Natural killer cell treated with Interleukin-12 subunit alpha and Interleukin-12 subunit beta and Interleukin-15 and Interleukin-18, amount 100 ng/mL, for 72 hours (primary cell): ENCODE measurements around the gene STAB2. TPM values are rescaled to one million over a fixed set of nuclear protein-coding genes. Genes with fewer than 3 reads are reported as not detected.
A peak's percentile ranks its signal among the peaks of the same experiment; 100 is the strongest.

ENCODE experiments used
- ATAC-seq, 2 donors: fragments of 150-1000 bp; cut with Tn5 transposase in 1 of 2; sonication (Bioruptor Pico), chemical (Tn5 transposase) in 1 of 2; 2 replicates each; pipeline ENCODE4 v1.10.0; 2021
- DNase-seq: peaks from one replicate; pipeline ENCODE4 v3.0.0; 2022; ENCODE audit warnings: low spot score
- H3K27ac Mint-ChIP-seq, 2 donors: 1 replicate in 1 of 2; 2 replicates in 1 of 2; pipeline ENCODE4 v1.8.0; 2022; ENCODE audit warnings: mixed read lengths in 2 of 2, mild to moderate bottlenecking in 1 of 2, moderate library complexity in 1 of 2
- H3K27me3 Mint-ChIP-seq, 2 donors: 1 replicate in 1 of 2; 2 replicates in 1 of 2; pipeline ENCODE4 v1.8.0; 2022; ENCODE audit warnings: mixed read lengths in 2 of 2
- H3K36me3 Mint-ChIP-seq: one replicate; pipeline ENCODE4 v1.8.0; 2022; ENCODE audit warnings: mixed read lengths
- H3K4me1 Mint-ChIP-seq, 2 donors: 1 replicate in 1 of 2; 2 replicates in 1 of 2; pipeline ENCODE4 v1.8.0; 2022; ENCODE audit warnings: low read depth in 2 of 2, mixed read lengths in 2 of 2, mild to moderate bottlenecking in 1 of 2
- H3K4me3 Mint-ChIP-seq: one replicate; pipeline ENCODE4 v1.8.0; 2022; ENCODE audit warnings: mixed read lengths
- H3K9me3 Mint-ChIP-seq: 2 replicates; pipeline ENCODE4 v1.8.0; 2022; ENCODE audit warnings: mixed read lengths
- total RNA-seq, 2 donors: library from RNA; stranded (reverse); gene quantifications; one replicate each; pipeline ENCODE4 v1.2.3, GENCODE V29; 2022

Gene STAB2
- total RNA-seq, 2 donors from 2014 or later: not detected

DNA sequence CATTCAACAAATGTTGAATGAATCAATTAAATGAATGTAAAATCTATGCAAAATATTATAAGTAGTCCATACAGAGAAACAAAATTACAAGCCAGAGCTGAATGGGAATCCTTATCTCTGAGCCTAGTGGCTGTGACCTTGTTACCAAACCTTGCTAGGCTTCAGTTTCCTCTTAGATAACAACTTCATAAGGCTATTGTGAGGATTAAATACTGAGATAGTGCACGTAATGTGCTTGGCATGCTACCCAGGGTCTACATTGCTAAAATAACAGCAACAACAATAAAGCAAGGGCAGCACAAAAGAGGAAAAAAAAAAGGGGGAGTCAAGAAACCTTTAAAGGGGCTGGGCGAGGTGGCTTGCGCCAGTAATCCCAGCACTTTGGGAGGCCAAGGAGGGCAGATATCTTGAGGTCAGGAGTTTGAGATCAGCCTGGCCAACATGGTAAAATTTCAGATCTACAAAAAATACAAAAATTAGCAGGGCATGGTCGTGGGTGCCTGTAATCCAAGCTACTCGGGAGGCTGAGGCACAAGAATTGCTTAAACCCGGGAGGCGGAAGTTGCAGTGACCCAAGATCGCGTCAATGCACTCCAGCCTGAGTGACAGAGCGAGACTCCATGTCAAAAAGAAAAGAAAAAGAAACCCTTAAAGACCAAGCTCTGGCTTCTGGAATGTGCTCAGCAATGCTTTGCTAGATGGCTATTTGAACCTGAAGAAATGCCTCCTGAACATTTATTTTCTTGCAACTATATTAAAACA, 14.1 kb downstream of the STAB2 start:
- no peak overlapping the region for H3K27ac Mint-ChIP-seq
- peaks cover 0 to 4% of the 10 kb centered on the region in 2 donors for H3K27me3 Mint-ChIP-seq
- no peaks in the 10 kb centered on the region for H3K9me3 Mint-ChIP-seq
- H3K4me1 Mint-ChIP-seq: no peaks in the 10 kb centered on the region
- H3K36me3 Mint-ChIP-seq: no peaks in the 10 kb centered on the region
- H3K4me3 Mint-ChIP-seq: no peak overlapping the region
- ATAC-seq (no peak), DNase-seq (no peak)

GRCh38 chr12:103620395-103620794, 33.3 kb downstream of the STAB2 start:
- no peak for DNase-seq
- peaks cover 3% of the 10 kb centered on the region for H3K9me3 Mint-ChIP-seq
- ATAC-seq: no peak
- H3K27me3 Mint-ChIP-seq: peaks cover 5 to 8% of the 10 kb centered on the region in 2 donors
- no peak overlapping the region for H3K27ac Mint-ChIP-seq
- no peak overlapping the region for H3K4me3 Mint-ChIP-seq
- H3K36me3 Mint-ChIP-seq: no peaks in the 10 kb centered on the region
- no peaks in the 10 kb centered on the region for H3K4me1 Mint-ChIP-seq

- H3K36me3 Mint-ChIP-seq: no peaks in the 10 kb centered on the region
- no peak overlapping the region for H3K27ac Mint-ChIP-seq
- no peaks in the 10 kb centered on the region for H3K9me3 Mint-ChIP-seq
- no peaks in the 10 kb centered on the region for H3K4me1 Mint-ChIP-seq
- no peak overlapping the region for H3K4me3 Mint-ChIP-seq
- ATAC-seq (no peak), DNase-seq (no peak)
- H3K27me3 Mint-ChIP-seq: peaks cover 0 to 3% of the 10 kb centered on the region in 2 donors
Observed at GRCh38 chr12:103623716-103624115, 36.6 kb downstream of the STAB2 start.

DNA sequence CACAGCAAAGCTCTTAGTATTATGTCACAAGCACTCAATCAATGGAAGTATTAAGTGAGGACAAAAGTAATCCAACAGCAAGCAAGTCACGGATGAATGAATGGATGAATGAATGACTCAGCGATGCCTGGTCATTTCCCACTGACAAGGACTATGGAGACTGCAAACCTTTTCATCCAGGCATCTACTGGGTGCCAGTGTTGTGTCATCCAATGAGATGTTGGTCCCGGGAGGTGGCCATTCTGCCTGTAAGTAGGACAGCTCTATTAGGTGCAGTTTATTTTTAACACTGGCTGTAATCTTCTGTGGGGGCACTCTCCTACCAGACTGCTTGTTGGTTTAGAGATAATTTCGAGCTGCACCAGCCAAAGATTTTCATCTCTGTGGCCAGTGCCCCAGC, 39.4 kb downstream of the STAB2 start:
- no peaks in the 10 kb centered on the region for H3K36me3 Mint-ChIP-seq
- H3K27me3 Mint-ChIP-seq: peaks cover 0 to 12% of the 10 kb centered on the region in 2 donors
- H3K27ac Mint-ChIP-seq: no peak overlapping the region
- no peaks in the 10 kb centered on the region for H3K9me3 Mint-ChIP-seq
- no peak overlapping the region for H3K4me3 Mint-ChIP-seq
- no peaks in the 10 kb centered on the region for H3K4me1 Mint-ChIP-seq
- DNase-seq (no peak), ATAC-seq (no peak)

DNA sequence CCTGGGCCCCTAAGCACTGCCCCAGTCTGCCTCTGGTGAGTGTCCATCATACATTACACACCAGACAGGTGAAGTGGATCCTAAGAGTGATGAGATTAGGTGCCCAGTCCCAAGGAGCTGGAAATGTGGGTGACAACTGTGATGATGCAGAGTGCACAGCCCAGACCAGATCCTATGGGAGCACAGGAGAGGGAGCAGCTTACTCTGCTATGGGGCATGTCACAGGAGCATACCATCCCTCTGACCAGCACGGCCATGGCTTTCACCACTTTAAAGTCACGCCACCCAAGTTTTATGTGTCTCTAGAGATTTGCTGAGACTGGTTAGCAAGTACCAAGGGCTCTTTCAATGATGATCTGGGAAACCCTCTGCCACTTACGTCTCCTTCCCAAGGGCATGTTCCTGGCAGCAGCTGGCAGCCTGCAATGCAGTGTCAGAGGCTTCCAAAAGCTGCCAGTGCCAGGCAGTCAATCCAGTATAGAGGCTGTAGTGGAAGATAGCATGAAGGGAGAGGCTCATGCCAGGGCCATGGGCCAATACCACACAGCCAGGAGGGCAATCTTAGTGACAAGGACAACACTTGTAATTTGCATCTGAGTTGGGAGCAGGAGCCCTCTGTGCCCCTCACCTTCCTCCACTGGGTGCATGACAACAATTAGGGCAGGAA, 40.2 kb downstream of the STAB2 start:
- Mint-ChIP-seq H3K36me3 (no peaks in the 10 kb centered on the region), H3K9me3 (no peaks in the 10 kb centered on the region), H3K27me3 (peaks cover 0 to 19% of the 10 kb centered on the region in 2 donors), H3K27ac (no peak overlapping the region), H3K4me1 (no peaks in the 10 kb centered on the region), H3K4me3 (no peak overlapping the region)
- peak; percentile 14 to 17 for ATAC-seq
- no peak for DNase-seq

DNA sequence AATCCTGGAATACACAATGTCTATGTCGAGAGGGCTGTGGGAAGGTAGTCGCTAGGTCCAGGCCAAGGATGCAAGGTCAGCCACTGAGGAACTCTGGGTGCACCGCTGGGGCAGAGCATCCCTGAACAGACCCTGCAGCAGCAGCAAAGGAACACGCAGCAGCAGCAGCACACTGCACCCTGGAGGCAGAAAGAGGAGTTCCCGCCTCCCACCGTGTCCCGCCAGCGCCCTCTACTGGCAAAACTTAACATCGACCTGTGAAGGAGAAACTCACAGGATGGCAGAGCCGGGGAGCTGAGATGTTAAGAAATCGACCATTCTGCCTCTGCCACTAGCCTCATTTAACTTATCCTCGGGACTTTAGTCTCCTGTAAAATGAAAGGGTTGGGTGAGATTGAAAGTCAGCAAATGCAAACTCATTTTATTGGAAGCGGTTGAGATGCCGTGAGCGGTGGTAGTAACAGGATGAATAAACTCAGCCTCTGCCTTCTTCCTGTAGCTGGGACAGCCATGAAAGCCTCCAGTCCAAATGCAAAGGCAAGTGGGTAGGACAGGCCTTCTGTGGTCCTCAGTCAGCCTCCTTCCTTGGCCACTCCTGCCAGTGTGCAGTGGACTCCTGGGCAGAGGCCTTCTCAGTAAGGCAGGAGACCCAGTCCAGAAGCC, 45.6 kb downstream of the STAB2 start:
- ATAC-seq (peak; percentile 46 to 60), DNase-seq (no peak)
- Mint-ChIP-seq H3K36me3 (no peaks in the 10 kb centered on the region), H3K9me3 (no peaks in the 10 kb centered on the region), H3K4me3 (no peak overlapping the region), H3K4me1 (no peaks in the 10 kb centered on the region), H3K27me3 (peaks cover 0 to 19% of the 10 kb centered on the region in 2 donors), H3K27ac (no peak overlapping the region)

DNA sequence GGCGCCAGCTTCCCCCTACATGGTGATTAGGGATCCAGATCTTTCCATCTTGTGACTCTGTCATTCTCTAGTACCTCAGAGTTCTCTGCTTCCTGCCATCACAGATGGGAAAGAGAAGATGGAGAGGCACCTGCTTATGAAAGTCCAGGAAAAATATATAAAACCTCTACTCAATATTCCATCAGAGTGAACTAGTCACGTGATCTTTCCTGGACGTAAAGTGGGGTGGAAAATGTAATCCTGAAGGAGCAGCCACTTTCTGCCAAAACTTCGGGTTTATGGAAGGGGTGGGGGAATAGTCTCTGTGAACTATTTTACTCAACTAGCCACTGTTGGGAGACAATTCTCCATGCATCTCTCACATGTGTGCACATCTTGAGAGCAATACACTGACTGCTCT, 47.7 kb downstream of the STAB2 start:
- DNase-seq: no peak
- Mint-ChIP-seq H3K9me3 (no peaks in the 10 kb centered on the region), H3K4me3 (no peak overlapping the region), H3K36me3 (no peaks in the 10 kb centered on the region), H3K4me1 (no peaks in the 10 kb centered on the region), H3K27me3 (peaks cover 4 to 16% of the 10 kb centered on the region in 2 donors), H3K27ac (no peak overlapping the region)
- ATAC-seq: no peak

GRCh38 chr12:103635419-103635818, 48.3 kb downstream of the STAB2 start:
- Mint-ChIP-seq H3K27me3 (peaks cover 4 to 9% of the 10 kb centered on the region in 2 donors), H3K36me3 (no peaks in the 10 kb centered on the region), H3K27ac (no peak overlapping the region), H3K9me3 (no peaks in the 10 kb centered on the region), H3K4me3 (no peak overlapping the region), H3K4me1 (no peaks in the 10 kb centered on the region)
- peak; percentile 59 to 61 for ATAC-seq
- DNase-seq: no peak

DNA sequence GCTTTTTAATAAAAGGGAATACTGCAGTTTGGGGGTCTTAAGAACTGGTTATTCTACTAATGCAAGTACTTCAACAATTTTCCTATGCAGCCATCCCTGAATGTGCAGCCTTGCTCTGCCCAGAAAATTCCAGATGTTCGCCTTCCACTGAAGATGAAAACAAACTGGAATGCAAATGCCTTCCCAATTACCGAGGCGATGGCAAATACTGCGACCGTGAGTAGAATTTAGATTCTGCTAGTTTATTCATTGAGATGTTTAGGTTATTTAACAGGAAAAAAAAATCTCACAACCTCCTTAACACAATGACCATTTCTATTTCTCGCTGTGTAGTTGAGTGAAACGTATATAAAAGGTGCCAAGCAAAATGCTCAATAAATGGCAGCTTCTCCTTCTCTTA, 49.9 kb downstream of the STAB2 start:
- ATAC-seq (no peak), DNase-seq (no peak)
- Mint-ChIP-seq H3K36me3 (no peaks in the 10 kb centered on the region), H3K4me1 (no peaks in the 10 kb centered on the region), H3K9me3 (no peaks in the 10 kb centered on the region), H3K27ac (no peak overlapping the region), H3K27me3 (peaks cover 2 to 4% of the 10 kb centered on the region in 2 donors), H3K4me3 (no peak overlapping the region)

- H3K4me1 Mint-ChIP-seq: no peaks in the 10 kb centered on the region
- ATAC-seq (no peak), DNase-seq (no peak)
- no peak overlapping the region for H3K4me3 Mint-ChIP-seq
- peaks cover 0 to 4% of the 10 kb centered on the region in 2 donors for H3K27me3 Mint-ChIP-seq
- H3K27ac Mint-ChIP-seq: no peak overlapping the region
- H3K9me3 Mint-ChIP-seq: no peaks in the 10 kb centered on the region
- no peaks in the 10 kb centered on the region for H3K36me3 Mint-ChIP-seq
Observed at GRCh38 chr12:103637429-103637828, 50.4 kb downstream of the STAB2 start.

GRCh38 chr12:103639983-103640382, 52.9 kb downstream of the STAB2 start:
- peaks cover 0 to 4% of the 10 kb centered on the region in 2 donors for H3K27me3 Mint-ChIP-seq
- H3K27ac Mint-ChIP-seq: no peak overlapping the region
- no peak for DNase-seq
- no peaks in the 10 kb centered on the region for H3K36me3 Mint-ChIP-seq
- no peak overlapping the region for H3K4me3 Mint-ChIP-seq
- H3K4me1 Mint-ChIP-seq: no peaks in the 10 kb centered on the region
- ATAC-seq: no peak
- no peaks in the 10 kb centered on the region for H3K9me3 Mint-ChIP-seq

DNA sequence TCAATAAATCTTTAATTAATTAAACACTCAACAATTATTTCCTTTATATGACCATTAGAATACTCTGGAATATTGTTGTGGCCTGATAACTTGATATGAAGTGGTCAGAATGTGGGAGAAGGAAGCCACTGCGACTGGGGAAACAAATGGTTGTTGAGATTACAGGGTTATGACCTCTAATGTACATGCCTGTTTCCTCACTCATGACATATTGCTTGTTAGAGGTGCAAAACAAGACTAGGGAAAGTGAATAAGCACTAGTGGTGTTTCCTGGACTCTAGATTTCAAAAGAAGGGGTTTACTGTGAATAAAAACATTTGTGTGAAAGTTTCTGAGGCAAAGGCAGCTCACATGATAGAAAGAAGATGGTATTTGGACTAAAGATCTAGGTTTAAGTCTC, 53.3 kb downstream of the STAB2 start:
- Mint-ChIP-seq H3K27ac (no peak overlapping the region), H3K36me3 (no peaks in the 10 kb centered on the region), H3K4me1 (no peaks in the 10 kb centered on the region), H3K9me3 (no peaks in the 10 kb centered on the region), H3K4me3 (no peak overlapping the region), H3K27me3 (peaks cover 0 to 4% of the 10 kb centered on the region in 2 donors)
- no peak for DNase-seq
- ATAC-seq: no peak

DNA sequence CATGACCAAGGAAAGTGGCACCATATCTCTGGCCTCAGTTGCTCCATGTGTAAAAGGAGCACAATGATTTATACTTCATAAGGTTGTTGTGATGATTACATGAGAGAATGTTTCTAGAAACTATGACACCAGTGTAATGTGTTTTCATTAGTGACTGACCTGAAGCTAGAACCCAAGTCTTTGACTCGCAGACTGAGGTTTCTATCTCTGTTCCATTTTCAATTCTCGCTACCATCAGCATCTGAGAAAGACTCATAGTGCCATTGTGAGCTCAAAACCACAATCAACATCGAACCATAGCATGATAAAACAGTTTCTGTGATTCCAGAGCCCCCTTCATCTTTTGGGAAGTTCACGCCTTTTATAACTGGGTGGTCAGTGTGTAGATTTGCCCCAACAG, 53.8 kb downstream of the STAB2 start:
- H3K36me3 Mint-ChIP-seq: no peaks in the 10 kb centered on the region

DNA sequence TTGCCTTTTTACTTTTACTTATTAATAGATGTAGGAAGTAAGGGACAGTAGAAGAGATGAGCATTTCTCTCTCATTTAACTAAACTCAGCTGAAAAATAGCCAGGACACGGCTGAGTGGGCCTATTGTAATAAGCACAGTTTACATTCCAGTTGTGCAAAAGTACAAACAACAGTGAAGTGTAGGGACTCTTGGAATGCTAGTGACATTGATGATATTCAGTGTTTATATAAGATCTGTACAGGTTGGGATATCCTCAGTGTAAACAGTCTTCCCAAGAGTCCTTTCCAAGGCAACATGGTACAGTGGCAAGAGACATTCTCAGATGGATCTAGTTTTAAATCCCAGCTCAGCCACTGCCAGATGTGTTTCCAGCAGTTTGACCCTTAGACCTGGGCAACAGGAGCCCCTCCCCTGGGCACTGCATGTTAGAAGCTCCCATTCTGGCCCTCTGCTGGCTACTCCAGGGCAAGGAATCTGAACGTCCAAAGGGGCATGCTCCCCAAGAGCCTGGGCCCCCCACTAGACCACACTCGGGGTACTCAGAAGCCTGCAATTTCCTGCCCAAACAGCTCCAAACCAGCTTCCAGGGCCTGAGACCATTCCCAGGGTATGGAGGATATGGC, 55.3 kb downstream of the STAB2 start:
- Mint-ChIP-seq H3K27me3 (peaks cover 8% of the 10 kb centered on the region in 2 donors), H3K4me1 (no peaks in the 10 kb centered on the region), H3K9me3 (no peaks in the 10 kb centered on the region), H3K4me3 (no peak overlapping the region), H3K27ac (no peak overlapping the region), H3K36me3 (no peaks in the 10 kb centered on the region)
- DNase-seq: no peak
- ATAC-seq: no peak

More for the DNA sequence above, 53.8 kb downstream of the STAB2 start:
- Mint-ChIP-seq H3K27me3 (peaks cover 0 to 4% of the 10 kb centered on the region in 2 donors), H3K4me3 (no peak overlapping the region), H3K4me1 (no peaks in the 10 kb centered on the region), H3K9me3 (no peaks in the 10 kb centered on the region), H3K27ac (no peak overlapping the region)
- ATAC-seq (no peak), DNase-seq (no peak)
